GM04503 (cell line): ENCODE data around the gene TBL1XR1.
A peak's percentile ranks its signal among the peaks of the same experiment; 100 is the strongest.
"Not testable (repeated sequence)": the region's sequence is repeated elsewhere in the genome, so short reads cannot be mapped to it uniquely, and the experiment has no call there.

Source experiments
- DNase-seq: peaks from one replicate; pipeline ENCODE4 v3.0.0-alpha.2; 2012; ENCODE audit warnings: low read depth

Gene TBL1XR1

DNA sequence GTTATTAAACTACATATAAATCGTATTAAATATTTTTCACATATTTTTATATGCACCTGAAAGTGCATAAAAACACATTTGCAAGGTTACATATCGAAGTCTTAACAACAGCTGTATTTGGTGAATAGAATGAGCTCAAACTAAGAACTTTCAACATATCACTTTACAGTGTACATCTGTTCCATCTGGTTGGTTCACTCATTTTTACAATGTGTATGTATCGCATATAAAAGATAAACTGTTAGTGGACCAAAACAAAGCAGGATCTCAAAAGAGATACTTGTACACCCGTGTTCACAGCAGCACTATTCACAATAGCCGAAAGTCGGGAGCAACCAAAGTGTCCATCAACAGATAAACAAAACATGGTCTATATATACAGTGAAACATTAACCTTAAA lies 55.8 kb downstream of the TBL1XR1 start:
- DNase-seq: no peak

DNA sequence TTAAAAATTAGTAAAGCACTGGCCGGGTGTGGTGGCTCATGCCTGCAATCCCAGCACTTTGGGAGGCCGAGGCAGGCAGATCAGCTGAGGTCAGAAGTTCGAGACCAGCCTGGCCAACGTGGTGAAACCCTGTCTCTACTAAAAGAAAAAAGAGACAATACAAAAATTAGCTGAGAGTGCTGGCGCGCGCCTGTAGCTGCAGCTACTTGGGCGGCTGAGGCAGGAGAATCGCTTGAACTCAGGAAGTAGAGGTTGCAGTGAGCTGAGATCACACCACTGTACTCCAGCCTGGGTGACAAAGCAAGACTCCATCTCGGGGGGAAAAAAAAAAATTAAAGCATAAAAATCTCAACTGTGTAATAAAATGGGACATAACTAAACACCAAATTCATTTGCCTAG lies 58.1 kb downstream of the TBL1XR1 start:
- DNase-seq: not testable (repeated sequence)

DNA sequence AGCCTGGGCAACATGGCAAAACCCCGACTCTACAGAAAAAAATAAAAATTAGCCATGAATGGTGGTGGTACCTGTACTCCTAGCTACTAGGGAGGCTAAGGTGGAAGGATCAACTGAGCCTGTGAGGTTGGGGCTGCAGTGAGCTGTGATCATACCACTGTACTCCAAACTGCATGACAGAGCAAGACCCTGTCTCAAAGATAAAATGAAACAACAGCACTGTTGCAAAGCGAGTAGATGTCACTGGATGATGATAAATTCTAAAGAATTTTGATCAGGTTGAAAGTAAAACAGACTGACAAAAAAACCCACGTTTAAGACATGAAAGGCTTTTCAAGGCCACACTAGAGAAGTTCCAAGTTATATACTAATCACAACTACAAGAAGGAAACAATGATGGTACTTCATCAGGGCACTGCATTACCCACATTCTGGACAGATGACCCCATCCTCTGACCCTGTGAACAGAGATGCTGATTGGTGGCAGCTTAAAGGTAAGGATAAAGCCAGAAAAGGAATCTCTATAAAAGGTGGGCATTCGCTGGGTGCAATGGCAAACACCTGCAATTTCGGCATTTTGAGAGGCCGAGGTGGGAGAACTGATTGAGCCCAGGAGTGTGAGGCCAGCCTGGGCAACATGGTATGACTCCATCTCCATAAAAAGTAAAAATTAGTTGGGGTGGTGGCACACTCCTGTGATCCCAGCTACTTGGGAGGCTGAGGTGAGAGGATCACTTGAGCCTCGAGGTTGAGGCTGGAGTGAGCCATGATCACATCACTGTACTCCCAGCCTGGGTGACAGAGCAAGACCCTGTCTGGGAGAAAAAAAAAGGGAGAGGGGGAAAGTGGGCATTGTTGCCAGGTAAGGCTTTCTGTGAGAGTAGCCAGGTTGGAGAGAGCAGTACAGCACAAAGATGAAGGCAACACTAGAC lies 59.2 kb downstream of the TBL1XR1 start:
- no peak for DNase-seq

DNA sequence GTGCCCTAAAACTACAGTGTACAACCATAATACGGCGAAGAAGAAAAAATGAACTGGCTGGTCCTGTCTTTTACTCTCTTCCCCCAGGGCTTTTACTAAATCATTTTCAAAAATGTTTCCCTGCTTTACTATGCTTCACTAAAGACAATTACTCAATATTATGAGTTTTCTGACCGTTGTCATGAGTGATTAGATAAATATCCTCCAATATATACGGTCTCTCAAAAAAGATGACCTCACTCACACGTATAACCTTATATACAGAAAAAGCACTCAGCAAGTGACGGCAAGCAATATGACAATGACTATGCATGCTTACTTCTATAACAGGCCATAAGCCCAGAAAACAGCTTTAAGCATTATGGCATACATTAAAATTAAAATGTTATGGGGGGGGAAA lies 60.5 kb downstream of the TBL1XR1 start:
- no peak for DNase-seq

DNA sequence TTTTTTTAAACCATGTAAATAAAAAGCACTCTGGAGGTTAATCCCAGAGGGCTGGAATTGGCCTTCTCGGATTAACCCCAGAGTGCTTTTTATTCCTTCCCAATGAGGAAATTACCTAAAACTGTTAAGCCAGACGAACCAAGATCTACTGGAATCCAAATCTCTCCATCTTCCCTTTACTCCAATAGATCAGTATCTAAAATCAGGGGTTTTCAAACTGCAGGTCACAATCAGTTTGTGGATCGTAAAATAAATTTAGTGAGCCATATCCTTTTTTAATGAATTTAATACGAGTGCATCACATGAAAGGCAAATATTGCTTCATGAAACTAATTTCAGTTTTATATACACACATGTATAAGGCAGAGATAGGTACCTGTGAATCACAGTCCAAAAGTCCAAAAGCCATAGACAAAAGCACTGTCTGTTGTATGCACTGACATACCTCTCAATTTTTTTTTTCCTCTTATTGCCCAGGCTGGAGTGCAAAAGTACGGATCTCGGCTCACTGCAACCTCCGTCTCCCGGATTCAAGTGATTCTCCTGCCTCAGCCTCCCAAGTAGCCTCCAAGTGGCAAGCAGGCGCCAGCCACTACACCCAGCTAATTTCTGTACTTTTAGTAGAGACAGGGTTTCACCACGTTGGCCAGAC lies 61.3 kb downstream of the TBL1XR1 start:
- DNase-seq: no peak

DNA sequence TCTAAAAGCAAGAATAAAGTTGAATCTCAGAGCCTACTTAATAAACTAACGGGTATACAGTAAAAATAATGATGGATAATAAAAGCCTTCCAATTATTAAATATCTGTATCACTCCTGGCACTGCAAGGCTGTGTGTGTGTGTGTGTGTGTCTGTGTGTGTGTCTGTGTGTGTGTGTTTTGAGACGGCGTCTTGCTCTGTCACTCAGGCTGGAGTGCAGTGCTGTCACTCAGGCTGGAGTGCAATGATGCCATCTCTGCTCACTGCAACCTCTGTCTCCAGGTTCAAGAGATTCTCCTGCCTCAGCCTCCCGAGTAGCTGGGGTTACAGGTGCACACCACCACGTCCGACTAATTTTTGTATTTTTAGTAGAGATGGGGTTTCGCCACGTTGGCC lies 62.5 kb downstream of the TBL1XR1 start:
- DNase-seq: no peak

DNA sequence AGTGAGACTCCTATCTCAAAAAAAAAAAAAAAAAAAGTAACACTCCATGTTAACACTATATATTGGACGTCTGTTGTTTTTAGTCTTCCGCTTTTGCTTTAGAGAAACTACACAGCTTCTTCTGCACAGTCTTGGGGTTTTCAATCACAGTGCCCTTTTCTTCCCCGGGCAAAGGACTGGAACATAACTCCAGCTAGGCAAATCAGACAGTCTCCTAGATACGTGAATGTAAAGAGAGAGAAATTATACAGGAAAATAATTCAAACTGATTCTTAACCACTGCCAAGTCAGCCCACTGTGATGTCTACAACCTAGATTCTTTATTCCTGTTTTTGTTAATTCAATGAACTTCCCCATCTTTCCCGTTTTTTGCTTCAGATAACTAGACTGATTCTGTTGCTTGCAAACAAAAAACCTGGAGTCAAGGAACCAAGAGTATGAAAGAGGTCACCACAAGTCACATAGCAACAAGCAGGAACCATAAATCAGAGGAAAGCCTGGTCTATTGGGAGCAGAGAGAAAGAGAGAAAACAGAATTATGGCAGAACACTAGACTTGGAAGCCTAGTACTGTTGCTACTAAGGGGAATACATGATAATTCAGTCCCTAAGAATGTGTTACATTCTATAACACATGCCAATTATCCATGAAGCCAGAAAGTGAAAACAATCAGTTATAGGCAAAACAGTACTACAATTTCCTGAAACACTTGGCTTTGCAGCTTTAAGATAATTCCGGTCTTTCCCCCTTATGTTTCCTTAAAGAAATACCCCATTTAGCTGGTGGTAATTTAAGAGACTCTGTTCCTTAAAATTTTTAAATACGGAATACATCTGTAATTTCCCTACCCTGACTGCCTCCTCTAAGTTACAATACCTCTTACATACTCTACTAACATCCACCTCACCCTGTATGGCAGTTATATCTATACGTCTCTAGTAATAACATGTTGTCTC lies 63.1 kb downstream of the TBL1XR1 start:
- DNase-seq: no peak

DNA sequence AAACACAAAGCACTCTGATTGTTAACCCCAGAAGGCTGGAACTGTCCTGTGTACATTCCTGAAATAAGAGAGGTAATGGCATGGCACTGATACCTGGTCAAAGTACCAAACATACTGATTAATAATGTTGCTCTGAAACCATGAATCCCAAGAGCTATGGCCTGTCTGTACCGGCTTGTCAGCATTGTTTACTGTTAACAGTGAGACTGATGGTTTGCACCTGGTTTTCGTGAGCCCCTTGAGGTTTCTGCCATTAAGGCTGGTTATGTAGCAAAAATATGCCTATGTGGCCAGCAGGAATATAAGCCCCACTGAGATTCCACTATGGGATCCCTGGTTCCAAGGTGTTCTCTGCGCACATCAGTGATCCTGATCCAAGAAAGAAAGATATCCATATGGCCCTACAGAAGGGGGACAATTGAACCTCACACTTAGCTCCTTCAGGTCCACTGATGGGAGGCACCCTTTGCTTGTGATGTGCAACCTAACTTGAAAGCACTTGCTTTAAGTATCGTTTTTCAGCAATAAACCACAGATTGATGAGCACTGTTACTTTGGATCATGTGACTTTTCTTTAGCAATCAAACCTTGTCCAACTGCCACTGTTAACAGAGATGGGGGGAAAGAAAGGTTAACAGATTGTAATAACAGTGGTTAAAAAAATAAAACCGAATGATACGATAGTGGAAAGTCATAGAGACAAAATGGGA lies 65.2 kb downstream of the TBL1XR1 start:
- DNase-seq: no peak

DNA sequence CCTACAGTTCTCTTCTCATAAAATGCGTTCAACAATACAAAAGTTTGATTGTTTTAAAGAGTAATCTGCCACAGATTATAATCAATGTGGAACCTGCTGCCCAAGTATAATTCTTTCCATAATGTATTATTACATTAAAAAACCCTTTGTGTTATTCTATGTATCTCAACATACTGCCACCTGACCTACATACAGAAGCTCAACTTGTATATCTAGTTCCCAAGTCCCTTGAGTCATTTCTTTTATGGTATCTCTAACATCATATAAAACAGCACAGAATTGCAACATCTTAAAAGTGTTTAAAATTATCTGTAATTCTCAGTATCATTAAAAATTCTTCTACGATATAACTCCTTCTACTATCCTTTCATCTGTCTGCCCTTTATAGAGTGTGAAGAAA lies 70.3 kb downstream of the TBL1XR1 start:
- DNase-seq: no peak

DNA sequence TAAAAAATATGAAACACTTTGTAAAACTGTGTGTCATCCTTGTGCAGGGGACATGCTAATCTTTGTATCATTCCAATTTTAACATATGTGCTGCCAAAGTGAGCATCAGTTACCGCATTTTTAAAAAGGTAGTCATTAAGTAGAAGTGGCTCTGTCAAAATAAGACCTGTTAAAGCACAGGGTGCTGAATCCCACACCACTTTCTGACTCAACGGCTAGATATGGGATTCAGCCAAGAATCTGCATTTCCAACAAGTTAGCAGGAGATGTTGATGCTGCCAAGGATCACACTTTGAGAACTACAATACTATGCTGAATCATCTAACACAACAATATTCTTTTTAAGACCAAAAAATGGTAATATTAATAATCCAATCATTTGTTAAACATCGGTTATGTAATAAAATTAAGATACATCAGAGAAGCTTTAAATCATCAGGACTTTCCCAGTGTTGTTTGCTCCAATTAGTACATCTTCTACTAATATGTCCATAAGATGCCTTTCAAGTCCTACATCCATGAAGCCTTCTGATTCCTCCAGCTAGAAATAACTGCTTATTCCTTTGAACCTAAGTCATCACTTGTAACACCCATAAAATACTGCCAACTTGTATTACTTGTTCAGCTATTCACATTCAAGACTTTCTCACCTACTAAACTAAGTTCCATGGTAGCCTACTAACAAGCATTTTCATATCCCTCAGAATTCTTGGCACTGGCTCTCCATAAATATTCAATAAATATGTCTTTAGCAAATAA lies 71.1 kb downstream of the TBL1XR1 start:
- DNase-seq: peak; percentile 60

DNA sequence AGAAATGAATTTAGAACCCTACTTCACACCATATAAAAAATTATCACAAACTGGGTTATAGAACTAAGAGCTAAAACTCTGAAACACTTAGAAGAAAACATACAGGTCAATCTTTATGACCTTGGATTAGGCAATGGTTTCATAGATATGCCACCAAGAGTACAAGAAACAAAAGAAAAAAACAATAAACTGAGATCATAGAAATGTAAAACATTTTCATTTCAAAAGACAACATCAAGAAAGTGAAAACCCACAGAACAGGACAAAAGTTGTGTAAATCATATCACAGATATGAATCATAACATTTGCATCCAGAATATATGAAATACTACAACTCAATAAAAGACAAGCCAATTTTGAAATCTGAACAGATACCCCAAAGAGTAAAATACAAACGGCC lies 72.4 kb downstream of the TBL1XR1 start:
- no peak for DNase-seq

DNA sequence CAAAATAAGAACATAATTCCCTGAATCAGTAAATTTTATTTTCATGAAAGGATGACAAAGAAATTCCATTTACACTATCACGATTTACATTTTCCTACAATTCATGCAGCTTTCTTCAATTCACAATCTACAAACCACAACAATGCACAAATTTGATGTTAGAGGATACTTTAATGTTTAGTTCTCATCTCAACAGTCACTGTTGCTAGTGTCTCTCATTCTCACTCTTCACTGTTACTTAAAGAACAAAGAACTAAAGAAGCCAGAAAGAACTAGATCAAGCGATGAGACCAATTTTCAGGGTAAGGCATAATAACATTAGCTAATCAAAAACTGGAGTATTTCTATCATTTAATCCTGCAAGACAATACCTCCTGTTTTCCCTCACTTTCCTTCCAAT lies 73.5 kb downstream of the TBL1XR1 start:
- DNase-seq: no peak

DNA sequence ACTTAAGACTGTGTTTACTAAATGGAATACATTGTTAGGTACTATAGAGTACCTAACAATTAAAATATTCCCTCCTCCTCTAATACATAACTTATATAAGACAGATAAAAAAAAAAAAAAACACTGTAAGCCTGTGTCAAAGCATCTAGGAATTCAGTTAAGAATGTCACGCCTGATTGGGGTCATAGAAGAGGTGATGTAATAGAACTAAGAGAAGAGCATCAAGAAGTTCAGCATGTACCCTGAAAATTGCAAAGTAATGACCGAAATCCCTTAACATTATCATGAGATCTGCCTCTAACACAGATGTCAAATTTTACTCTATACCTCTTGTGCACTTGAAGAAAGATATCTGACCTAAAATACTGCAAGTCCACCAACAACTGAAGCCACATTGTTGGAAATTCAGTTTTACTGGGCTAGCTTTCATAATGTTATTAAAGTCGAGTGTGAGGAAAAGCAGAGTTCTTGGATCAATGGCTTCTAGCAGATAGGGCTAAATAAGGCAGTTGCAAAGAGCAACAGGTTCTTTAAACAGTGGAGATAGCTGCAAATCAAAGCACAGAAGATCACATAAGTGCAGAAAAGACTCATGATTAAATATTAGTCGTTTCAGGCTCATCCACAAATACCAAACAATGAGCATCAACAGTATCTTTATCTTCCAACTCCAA lies 75.0 kb downstream of the TBL1XR1 start:
- no peak for DNase-seq

DNA sequence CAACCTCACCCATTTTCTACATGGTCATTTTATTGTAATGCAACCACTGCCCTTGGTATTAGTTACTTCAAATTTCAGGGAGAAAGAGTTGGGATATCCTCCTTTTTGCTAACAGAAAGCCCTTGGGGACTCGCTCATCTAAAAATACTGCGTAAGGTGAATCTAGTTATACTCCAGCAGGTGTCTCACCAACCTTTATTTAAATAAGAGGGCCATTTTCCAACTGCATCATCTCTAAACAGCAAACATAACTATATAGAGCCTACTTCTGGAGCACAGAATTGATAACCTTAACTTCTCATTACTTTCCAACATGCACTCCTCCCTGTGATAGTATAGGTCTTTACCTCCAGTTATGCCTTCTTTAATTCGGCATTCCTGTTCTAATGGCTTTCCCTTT lies 77.5 kb downstream of the TBL1XR1 start:
- DNase-seq: no peak

DNA sequence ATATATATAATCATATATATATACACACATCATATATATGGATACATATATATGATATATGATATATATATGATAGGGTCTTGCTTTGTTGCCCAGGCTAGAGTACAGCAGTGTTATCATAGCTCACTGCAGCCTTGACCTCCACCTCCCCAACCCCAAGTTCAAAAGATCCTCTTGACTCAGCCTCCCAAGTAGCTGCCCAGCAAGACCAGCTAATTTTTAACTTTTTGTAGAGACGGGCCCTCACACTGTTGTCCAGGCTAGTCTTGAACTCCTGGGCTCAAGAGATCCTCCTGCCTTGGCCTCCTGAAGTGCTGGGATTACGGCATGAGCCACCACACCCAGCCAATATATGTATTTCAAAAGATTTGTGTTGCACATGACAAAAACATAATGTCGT lies 83.0 kb downstream of the TBL1XR1 start:
- no peak for DNase-seq

DNA sequence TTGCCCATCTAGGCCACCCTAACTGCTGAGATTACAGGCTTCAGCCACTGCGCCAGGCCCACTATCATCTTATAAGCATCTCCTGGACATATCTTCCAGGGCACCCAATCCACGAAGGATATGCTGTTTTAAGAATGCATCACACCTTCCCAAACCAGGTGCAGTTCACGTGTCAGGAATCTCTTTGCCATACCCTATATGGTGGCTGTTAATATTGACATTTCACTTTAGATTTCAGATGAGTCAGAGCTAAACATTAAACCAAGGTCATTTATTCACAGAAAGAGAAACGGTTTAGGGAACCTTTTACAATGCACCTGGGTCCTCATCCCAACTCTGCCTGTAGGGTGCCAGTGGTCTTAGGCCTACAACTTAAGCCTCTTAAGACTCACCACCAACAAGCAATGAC lies 85.7 kb downstream of the TBL1XR1 start:
- no peak for DNase-seq

DNA sequence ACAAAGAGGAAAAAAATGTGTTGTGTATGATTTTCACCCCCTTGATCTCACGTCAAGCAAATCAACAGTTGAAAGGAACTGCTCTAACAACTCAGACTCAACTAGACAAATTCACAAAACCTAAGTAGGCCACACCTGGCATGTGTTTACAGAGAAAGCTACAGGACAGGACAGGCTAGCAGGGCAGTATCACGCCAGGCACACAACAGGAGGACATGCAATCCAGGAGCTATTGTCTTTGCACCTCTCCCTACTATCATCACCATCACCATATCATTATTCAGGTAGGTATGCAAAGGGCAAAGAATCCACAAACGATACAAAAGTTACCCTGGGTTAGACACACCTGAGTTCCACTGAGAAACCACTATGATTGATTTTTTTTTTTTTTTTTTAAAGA lies 86.4 kb downstream of the TBL1XR1 start:
- DNase-seq: no peak

DNA sequence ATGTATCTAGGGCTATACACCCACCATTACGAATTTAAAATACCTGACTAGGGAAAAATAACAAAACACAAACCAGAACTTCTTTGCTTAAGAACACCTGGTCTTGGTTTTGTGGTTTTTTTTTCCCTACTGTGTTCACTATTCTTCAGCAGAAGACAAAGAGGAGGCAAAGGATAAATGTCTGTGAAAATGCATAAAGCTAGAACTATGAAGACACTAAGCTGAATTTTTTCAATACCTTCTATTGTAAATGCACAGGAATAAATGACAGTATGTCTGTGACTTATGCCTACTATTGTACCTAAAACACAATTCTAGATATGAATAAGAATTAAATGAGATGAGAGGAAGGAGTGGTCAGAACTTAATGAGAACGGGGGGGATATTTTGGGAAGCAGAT lies 86.9 kb downstream of the TBL1XR1 start:
- DNase-seq: no peak

DNA sequence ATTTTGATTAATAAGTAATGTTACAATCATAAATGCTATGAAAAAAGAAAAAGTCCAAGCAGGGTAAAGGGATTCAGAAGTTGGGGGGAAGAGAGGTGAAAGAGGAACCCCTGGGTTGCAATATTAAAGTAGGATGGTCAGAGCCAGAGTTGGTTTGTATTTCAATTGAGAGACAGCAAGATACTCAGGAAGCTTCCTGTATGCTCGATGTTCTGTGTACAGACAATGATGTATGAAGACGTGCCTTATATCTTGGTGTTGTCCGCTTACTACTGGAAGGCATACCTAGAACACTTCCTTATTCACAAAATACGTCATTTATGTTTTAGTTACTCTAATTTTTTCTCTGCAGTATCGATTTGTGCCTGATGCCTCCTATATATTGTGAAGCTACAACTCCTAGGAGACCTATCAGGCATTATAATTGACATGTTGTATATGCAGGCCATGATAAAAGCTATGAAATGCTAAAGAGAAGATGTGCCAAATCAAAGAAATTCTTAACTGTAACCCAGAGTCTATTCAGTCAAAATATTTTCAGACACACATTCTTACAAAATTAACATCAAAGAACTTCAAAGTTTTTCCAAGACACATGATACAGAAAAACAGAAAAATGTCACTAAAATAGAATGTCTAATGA lies 87.5 kb downstream of the TBL1XR1 start:
- no peak for DNase-seq

DNA sequence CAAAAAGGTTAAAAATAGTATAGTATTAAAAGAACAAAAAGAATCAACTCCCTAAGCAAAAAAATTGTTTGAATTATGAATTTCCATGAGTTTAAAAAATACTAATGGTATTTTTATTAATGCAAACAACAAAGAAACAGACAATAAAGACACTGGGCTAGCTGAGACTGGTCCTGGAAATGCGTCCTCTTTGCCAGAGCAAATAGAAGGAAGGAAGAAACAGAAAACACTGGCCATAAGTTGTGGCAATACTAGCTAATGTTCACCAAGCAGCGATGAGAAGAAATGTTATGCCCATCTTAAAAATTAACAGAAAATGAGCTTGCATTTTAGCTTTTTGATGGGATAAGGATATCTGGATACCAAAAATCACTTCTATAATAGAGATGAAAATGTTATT lies 88.6 kb downstream of the TBL1XR1 start:
- DNase-seq: no peak
